GM12878 (cell line): ENCODE data around the gene LYPLA2. TPM values are rescaled to one million over a fixed set of nuclear protein-coding genes. Genes with fewer than 3 reads are reported as not detected.

Experiments
- ATAC-seq: fragments of 200-7000 bp; cut with Tn5 transposase; 3 replicates; pipeline ENCODE4 v1.9.1; 2020; ENCODE audit warnings: mild to moderate bottlenecking, moderate library complexity
- BruUV-seq: library from RNA; stranded (reverse); fragments of 400-500 nt; replicated peaks from 2 replicates; lab custom pipeline; 2021; lab: Mats Ljungman, UMichigan
- CTCF ChIA-PET: fragments of 300-600 bp; sonication (Branson Sonifier 250); formaldehyde crosslinking; extraction: SDS; loops from one replicate; lab custom pipeline; 2021; ENCODE audit warnings: inconsistent platforms; lab: Yijun Ruan, JAX
- POLR2A ChIA-PET: fragments of 350-600 bp; formaldehyde crosslinking; extraction: SDS; loops from one replicate; lab custom pipeline; 2021; ENCODE audit warnings: inconsistent platforms; lab: Charles Lee
- RAD21 ChIA-PET: fragments of 300-600 bp; sonication (Branson Sonifier 250); formaldehyde crosslinking; loops from one replicate; lab custom pipeline; 2023; ENCODE audit warnings: antibody characterized with exemption; ENCODE audit not compliant: unreplicated experiment; lab: Charles Lee
- SMC1A ChIA-PET: fragments of 300-600 bp; sonication (Branson Sonifier 250); formaldehyde crosslinking; loops from one replicate; lab custom pipeline; 2023; ENCODE audit not compliant: unreplicated experiment, uncharacterized antibody; lab: Charles Lee
- DNase-seq: peaks from one replicate; pipeline ENCODE4 v3.0.0-alpha.2; 2011; ENCODE audit warnings: low read depth, low spot score
- FAIRE-seq: peaks from 3 replicates; lab custom pipeline; 2011; peaks lifted over from hg19 to GRCh38; lab: Jason Lieb, UNC
- H2AFZ ChIP-seq: 2 replicates; pipeline ENCODE4 v1.6.0; 2011; ENCODE audit warnings: low read depth, low read length, control low read depth; ENCODE audit not compliant: control insufficient read depth
- H3K27ac ChIP-seq: 2 replicates; pipeline ENCODE4 v1.5.1; 2011; ENCODE audit warnings: control low read depth; ENCODE audit not compliant: control insufficient read depth, insufficient read depth
- H3K27me3 ChIP-seq, 2 experiments: replicated peaks in 1 of 2; 2 replicates each; pipeline versions ENCODE4 v1.6.0 to v1.6.1; 2011; ENCODE audit warnings: low read length in 1 of 2; ENCODE audit not compliant: control insufficient read depth in 2 of 2, insufficient read depth in 2 of 2
- H3K36me3 ChIP-seq, 2 experiments: 2 replicates each; pipeline ENCODE4 v1.5.1; 2011; ENCODE audit warnings: low read length in 1 of 2; ENCODE audit not compliant: control insufficient read depth in 2 of 2, insufficient read depth in 2 of 2
- H3K4me1 ChIP-seq: 2 replicates; pipeline ENCODE4 v1.6.1; 2011; ENCODE audit warnings: mild to moderate bottlenecking, low read length, moderate library complexity, mixed read lengths; ENCODE audit not compliant: control insufficient read depth, insufficient read depth
- H3K4me2 ChIP-seq: 2 replicates; pipeline ENCODE4 v1.6.0; 2011; ENCODE audit warnings: control low read depth; ENCODE audit not compliant: control insufficient read depth, insufficient read depth
- H3K4me3 ChIP-seq: fragments of 200-600 bp; sonication (generic); 2 replicates; pipeline ENCODE4 v1.5.1; 2016
- H3K79me2 ChIP-seq: 2 replicates; pipeline ENCODE4 v1.6.0; 2011; ENCODE audit warnings: low read length; ENCODE audit not compliant: control insufficient read depth, insufficient read depth
- H3K9ac ChIP-seq: 2 replicates; pipeline ENCODE4 v1.8.0; 2011; ENCODE audit warnings: low read length, control low read depth, mixed read lengths; ENCODE audit not compliant: control insufficient read depth, insufficient read depth
- H3K9me3 ChIP-seq: replicated peaks from 3 replicates; pipeline ENCODE4 v1.5.1; 2011; ENCODE audit warnings: mild to moderate bottlenecking, low read length; ENCODE audit not compliant: control insufficient read depth, insufficient read depth
- H4K20me1 ChIP-seq: 2 replicates; pipeline ENCODE4 v1.6.0; 2011; ENCODE audit not compliant: control insufficient read depth, insufficient read depth
- CTCF ChIP-seq, 3 experiments: IDR thresholded peaks in 2 of 3; conservative IDR thresholded peaks in 1 of 3; 2 replicates each; pipeline ENCODE4 v1.5.1; 2011; ENCODE audit warnings: low read depth in 3 of 3, low read length in 3 of 3, mild to moderate bottlenecking in 3 of 3, control low read depth in 2 of 3, moderate library complexity in 2 of 3, inconsistent platforms in 1 of 3, mixed read lengths in 1 of 3; ENCODE audit not compliant: control insufficient read depth in 2 of 3, insufficient read depth in 1 of 3; ENCODE audit errors: extremely low read depth in 1 of 3
- DPF2 ChIP-seq: fragments of 450-650 bp; IDR thresholded peaks from 2 replicates; pipeline ENCODE4 v1.6.1; 2017; ENCODE audit warnings: mild to moderate bottlenecking
- KAT2A ChIP-seq: conservative IDR thresholded peaks from 2 replicates; pipeline ENCODE4 v1.6.1; 2011; ENCODE audit warnings: low read depth, low read length; ENCODE audit not compliant: control insufficient read depth
- MEF2B ChIP-seq: fragments of 450-650 bp; IDR thresholded peaks from 2 replicates; pipeline ENCODE4 v1.6.1; 2018; ENCODE audit warnings: mild to moderate bottlenecking, moderate library complexity; ENCODE audit not compliant: partially characterized antibody, poor library complexity, severe bottlenecking
- RAD21 ChIP-seq: IDR thresholded peaks from 2 replicates; pipeline ENCODE4 v1.6.1; 2011; ENCODE audit warnings: mild to moderate bottlenecking, low read depth, low read length, moderate library complexity; ENCODE audit not compliant: insufficient read depth
- SMC3 ChIP-seq: IDR thresholded peaks from 2 replicates; pipeline ENCODE4 v1.6.1; 2011; ENCODE audit warnings: low read length, improper control_type of control experiment, borderline replicate concordance
- YY1 ChIP-seq: IDR thresholded peaks from 2 replicates; pipeline ENCODE4 v1.6.1; 2011; ENCODE audit warnings: low read depth, mild to moderate bottlenecking, low read length
- ZNF207 ChIP-seq: fragments of 450-650 bp; IDR thresholded peaks from 2 replicates; pipeline ENCODE4 v1.6.1; 2014; ENCODE audit warnings: antibody characterized with exemption, mild to moderate bottlenecking, borderline replicate concordance
- WGBS: methylation state at CpG from one replicate; pipeline ENCODE4 v1.1.6; 2016; ENCODE audit warnings: low lambda C conversion rate; ENCODE audit not compliant: insufficient replicate concordance, insufficient coverage; ENCODE audit errors: missing lambda C conversion rate; 5-methylcytosine and 5-hydroxymethylcytosine counted together
- in situ Hi-C: fragments of 300-500 bp; cut with MboI; formaldehyde crosslinking; loops from 9 replicates; pipeline ENCODE4 v1.14.3; 2018; ENCODE audit warnings: mixed read lengths
- intact Hi-C: fragments of 100-400 bp; cut with micrococcal nuclease; formaldehyde crosslinking; loops from one replicate; pipeline ENCODE4 v1.14.2; 2022; ENCODE audit not compliant: unreplicated experiment
- polyA plus RNA-seq, 11 experiments: library from polyadenylated mRNA; depleted of rRNA in 4 of 11; unstranded in 6 of 11; stranded (reverse) in 5 of 11; fragments of >200 nt; fragmentation: Nextera tagmentation in 4 of 11; fragmentation: Illumina TruSeq in 1 of 11; extraction: Ambion mirVana in 4 of 11; extraction: Trizol in 1 of 11; gene quantifications; 1 replicate in 1 of 11; 2 replicates in 10 of 11; pipeline versions ENCODE4 v1.2.1 to v1.2.3, GENCODE V29; 2011 to 2016; ENCODE audit warnings: inconsistent platforms in 2 of 11, missing spikeins in 2 of 11, low read depth in 1 of 11
- total RNA-seq, 4 experiments: library from RNA; depleted of rRNA in 3 of 4; stranded (reverse); fragments of >200 nt in 3 of 4; fragmentation: Illumina TruSeq in 1 of 4; extraction: Trizol in 1 of 4; gene quantifications; 2 replicates each; pipeline versions ENCODE4 v1.2.1 to v1.2.3, GENCODE V29; 2013 to 2021

Gene LYPLA2
- total and polyA plus RNA-seq, 10 of the 15 experiments (the other 5 are each of a cell fraction or from before 2014, with no cell fraction given) = 2.7 to 129 (median 62.3) TPM

- Histone ChIP-seq H3K4me2 (no peak overlapping the region), H3K9ac (0 out of 2 replicates have a peak overlapping the region, but pooled peaks have one; percentile 9), H3K27me3 (no peaks in the 10 kb centered on the region), H3K4me1 (no peaks in the 10 kb centered on the region), H3K9me3 (no peaks in the 10 kb centered on the region)
- ATAC-seq (peak; percentile 97), DNase-seq (no peak)
- SMC1A ChIA-PET = interaction anchor here (0.6 to 1.6 kb wide), 12 partner anchors 17 to 254 kb away, joined by 3 to 6 read pairs (median 3); partner anchors contain the start of gene RPL11
- WGBS = 23% methylated on average over 11 of the region's 11 CpGs
- in situ Hi-C loops = loop anchor here (5.0 kb wide), 1 partner anchor 204 kb away; no protein-coding TSS in a partner anchor
- TF ChIP-seq CTCF (IDR thresholded peaks at IDR 0.05 in 2 of 3, conservative IDR thresholded peaks at IDR 0.05 in 1 of 3; ENCODE audit: control insufficient read depth in 2 of 3, extremely low read depth in 1 of 3, insufficient read depth in 1 of 3, low read depth in 3 of 3, low read length in 3 of 3) (peak; percentile 79 to 86 (median 84)), YY1 (peak; percentile 48; the same call in 1 of the 2 replicates), SMC3 (peak; percentile 77; the same call in 1 of the 2 replicates), ZNF207 (no peak), DPF2 (no peak), RAD21 (peak; percentile 93), KAT2A (no peak), MEF2B (peak; percentile 10)
- TF ChIP-seq, all 136 proteins: peak for 5
- no peak for FAIRE-seq
- ChIA-PET POLR2A (interaction anchor here (1.5 kb wide), 1 partner anchor 114 kb away, joined by 3 read pairs; no protein-coding TSS in a partner anchor), RAD21 (interaction anchor here (0.6 to 1.7 kb wide), 5 partner anchors 28 to 255 kb away, joined by 3 to 5 read pairs (median 3); no protein-coding TSS in a partner anchor), CTCF (interaction anchor here (0.6 to 11.3 kb wide), 18 partner anchors 8 to 212 kb away, joined by 3 to 155 read pairs (median 4); partner anchors contain the start of genes ELOA and RPL11)
- Histone ChIP-seq H3K36me3 (peaks cover 33 to 47% of the 10 kb centered on the region in 2 experiments), H3K4me3 (no peak overlapping the region), H2AFZ (no peak overlapping the region), H4K20me1 (peaks cover 4% of the 10 kb centered on the region), H3K27ac (no peak overlapping the region), H3K79me2 (peaks cover 47% of the 10 kb centered on the region)
- TSS peak; percentile 32 for BruUV-seq
- intact Hi-C loops = loop anchor here (2.0 kb wide), 2 partner anchors 114 to 206 kb away; no protein-coding TSS in a partner anchor
Measured at GRCh38 chr1:23751050-23751814, 39.7 kb upstream of the LYPLA2 start.
